ENCODE data around the gene PHACTR1. TPM values are rescaled to one million over a fixed set of nuclear protein-coding genes. Genes with fewer than 3 reads are reported as not detected.

Gene PHACTR1
- total and polyA plus RNA-seq, 3 donors from 2014 or later, result 5.1 to 7.6 (median 6.5) TPM

GRCh38 chr6:12892151-12892550 is 175.6 kb downstream of the PHACTR1 start:
- H3K4me1 ChIP-seq, result no peaks in the 10 kb centered on the region
- no peaks in the 10 kb centered on the region for H3K27me3 ChIP-seq
- H3K27ac ChIP-seq, result no peak overlapping the region
- no peaks in the 10 kb centered on the region for H3K36me3 ChIP-seq (ENCODE audit: low read depth, missing control alignments)
- no peak for DNase-seq
- intact Hi-C loops (cut with DNase I; ENCODE audit: low total_unique reads), result no loop called here
- no peak for TF ChIP-seq POLR2A (IDR thresholded peaks at IDR 0.05)
- TF ChIP-seq, protein P1, sequence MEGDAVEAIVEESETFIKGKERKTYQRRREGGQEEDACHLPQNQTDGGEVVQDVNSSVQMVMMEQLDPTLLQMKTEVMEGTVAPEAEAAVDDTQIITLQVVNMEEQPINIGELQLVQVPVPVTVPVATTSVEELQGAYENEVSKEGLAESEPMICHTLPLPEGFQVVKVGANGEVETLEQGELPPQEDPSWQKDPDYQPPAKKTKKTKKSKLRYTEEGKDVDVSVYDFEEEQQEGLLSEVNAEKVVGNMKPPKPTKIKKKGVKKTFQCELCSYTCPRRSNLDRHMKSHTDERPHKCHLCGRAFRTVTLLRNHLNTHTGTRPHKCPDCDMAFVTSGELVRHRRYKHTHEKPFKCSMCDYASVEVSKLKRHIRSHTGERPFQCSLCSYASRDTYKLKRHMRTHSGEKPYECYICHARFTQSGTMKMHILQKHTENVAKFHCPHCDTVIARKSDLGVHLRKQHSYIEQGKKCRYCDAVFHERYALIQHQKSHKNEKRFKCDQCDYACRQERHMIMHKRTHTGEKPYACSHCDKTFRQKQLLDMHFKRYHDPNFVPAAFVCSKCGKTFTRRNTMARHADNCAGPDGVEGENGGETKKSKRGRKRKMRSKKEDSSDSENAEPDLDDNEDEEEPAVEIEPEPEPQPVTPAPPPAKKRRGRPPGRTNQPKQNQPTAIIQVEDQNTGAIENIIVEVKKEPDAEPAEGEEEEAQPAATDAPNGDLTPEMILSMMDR (IDR thresholded peaks at IDR 0.05), result no peak
- no peak overlapping the region for H3K4me3 ChIP-seq
- 48 to 69% methylated on average over 4 of the region's 4 CpGs for WGBS, 2 donors
- no peaks in the 10 kb centered on the region for H3K9me3 ChIP-seq

DNA sequence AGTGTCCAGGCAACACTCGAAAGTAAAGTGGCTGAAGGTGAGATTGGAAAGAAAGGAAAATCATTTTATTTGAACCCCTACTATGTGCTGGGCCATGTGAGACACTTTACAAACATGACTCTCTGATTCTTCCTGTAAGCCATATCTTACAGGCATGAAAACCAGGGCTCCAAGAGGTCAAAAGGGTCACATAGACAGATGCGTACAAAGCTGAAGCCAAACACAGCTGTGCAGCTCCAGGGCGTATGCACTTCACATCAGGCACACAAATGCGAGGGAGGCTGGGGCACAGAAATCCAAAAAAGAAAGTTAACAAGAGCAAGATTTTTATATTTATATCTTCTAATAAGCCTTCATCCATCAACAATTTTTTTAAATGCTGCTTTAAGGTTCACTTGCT is 176.5 kb downstream of the PHACTR1 start:
- Histone ChIP-seq H3K36me3 (ENCODE audit: low read depth, missing control alignments) (no peaks in the 10 kb centered on the region), H3K27ac (no peak overlapping the region), H3K4me3 (no peak overlapping the region), H3K9me3 (no peaks in the 10 kb centered on the region), H3K4me1 (no peaks in the 10 kb centered on the region), H3K27me3 (no peaks in the 10 kb centered on the region)
- TF ChIP-seq, protein P1 (IDR thresholded peaks at IDR 0.05), result no peak
- no peak for TF ChIP-seq POLR2A (IDR thresholded peaks at IDR 0.05)
- intact Hi-C loops (cut with DNase I; ENCODE audit: low total_unique reads), result no loop called here
- WGBS, 2 donors, result 88 to 91% methylated on average over 4 of the region's 4 CpGs
- DNase-seq, result no peak

GRCh38 chr6:12895721-12896120 is 179.2 kb downstream of the PHACTR1 start:
- Histone ChIP-seq H3K36me3 (ENCODE audit: low read depth, missing control alignments) (no peaks in the 10 kb centered on the region), H3K9me3 (no peaks in the 10 kb centered on the region), H3K4me1 (no peaks in the 10 kb centered on the region), H3K27ac (no peak overlapping the region), H3K4me3 (no peak overlapping the region), H3K27me3 (no peaks in the 10 kb centered on the region)
- DNase-seq, result no peak
- WGBS, 2 donors, result 81 to 87% methylated on average over 3 of the region's 3 CpGs
- intact Hi-C loops (cut with DNase I; ENCODE audit: low total_unique reads), result no loop called here
- TF ChIP-seq, protein P1 (IDR thresholded peaks at IDR 0.05), result no peak
- TF ChIP-seq POLR2A (IDR thresholded peaks at IDR 0.05), result no peak

GRCh38 chr6:12896208-12896733 is 179.7 kb downstream of the PHACTR1 start:
- Histone ChIP-seq H3K4me1 (no peaks in the 10 kb centered on the region), H3K36me3 (ENCODE audit: low read depth, missing control alignments) (no peaks in the 10 kb centered on the region), H3K27ac (no peak overlapping the region), H3K27me3 (no peaks in the 10 kb centered on the region), H3K4me3 (no peak overlapping the region), H3K9me3 (no peaks in the 10 kb centered on the region)
- 71 to 74% methylated on average over 7 of the region's 7 CpGs for WGBS, 2 donors
- TF ChIP-seq, protein P1 (IDR thresholded peaks at IDR 0.05), result no peak
- no peak for TF ChIP-seq POLR2A (IDR thresholded peaks at IDR 0.05)
- intact Hi-C loops (cut with DNase I; ENCODE audit: low total_unique reads), result no loop called here
- DNase-seq, result no peak

DNA sequence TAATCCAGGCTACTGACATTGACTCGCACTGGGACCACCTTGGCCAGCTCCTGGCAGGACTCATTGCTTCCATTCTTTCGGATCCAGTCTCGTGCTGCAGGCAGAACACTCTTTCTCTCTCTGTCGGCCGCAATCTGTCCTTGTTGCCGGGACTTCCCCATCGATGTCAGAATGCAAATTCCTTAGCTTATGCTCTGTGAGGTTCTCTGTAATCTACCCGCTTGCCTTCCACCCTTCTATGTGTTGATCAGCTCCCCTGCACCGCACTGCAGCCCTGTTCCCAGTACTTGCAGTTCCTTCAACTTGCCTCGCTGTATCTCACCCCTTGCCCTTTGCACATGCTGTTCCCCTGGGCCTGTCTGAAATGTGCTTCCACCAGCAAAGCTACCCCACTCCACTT is 182.0 kb downstream of the PHACTR1 start:
- H3K27ac ChIP-seq, result no peak overlapping the region
- no peak overlapping the region for H3K4me3 ChIP-seq
- H3K27me3 ChIP-seq, result no peaks in the 10 kb centered on the region
- no peaks in the 10 kb centered on the region for H3K36me3 ChIP-seq (ENCODE audit: low read depth, missing control alignments)
- H3K9me3 ChIP-seq, result no peaks in the 10 kb centered on the region
- H3K4me1 ChIP-seq, result no peaks in the 10 kb centered on the region
- intact Hi-C loops (cut with DNase I; ENCODE audit: low total_unique reads), result no loop called here
- TF ChIP-seq POLR2A (IDR thresholded peaks at IDR 0.05), result no peak
- TF ChIP-seq, protein P1 (IDR thresholded peaks at IDR 0.05), result no peak
- WGBS, 2 donors, result 90 to 91% methylated on average over 10 of the region's 10 CpGs
- no peak for DNase-seq

Measured in testis (tissue), 3 donors.